Rectal smooth muscle tissue (tissue), 1 donor: ENCODE data around the gene CD200R1.

Experiments
- H3K27ac ChIP-seq: one replicate; pipeline ENCODE4 v1.7.0; 2013; ENCODE audit warnings: low read depth, low read length, inconsistent platforms
- H3K27me3 ChIP-seq: one replicate; pipeline ENCODE4 v1.7.0; 2013; ENCODE audit warnings: low read length; ENCODE audit not compliant: control insufficient read depth, insufficient read depth
- H3K36me3 ChIP-seq: one replicate; pipeline ENCODE4 v1.7.0; 2013; ENCODE audit warnings: low read length; ENCODE audit not compliant: control insufficient read depth, insufficient read depth
- H3K4me1 ChIP-seq: one replicate; pipeline ENCODE4 v1.7.0; 2013; ENCODE audit warnings: low read length; ENCODE audit not compliant: control insufficient read depth, insufficient read depth
- H3K4me3 ChIP-seq: one replicate; pipeline ENCODE4 v1.7.0; 2013; ENCODE audit warnings: low read length
- H3K9ac ChIP-seq: one replicate; pipeline ENCODE4 v1.7.0; 2013; ENCODE audit warnings: low read length

CD200R1 gene

DNA sequence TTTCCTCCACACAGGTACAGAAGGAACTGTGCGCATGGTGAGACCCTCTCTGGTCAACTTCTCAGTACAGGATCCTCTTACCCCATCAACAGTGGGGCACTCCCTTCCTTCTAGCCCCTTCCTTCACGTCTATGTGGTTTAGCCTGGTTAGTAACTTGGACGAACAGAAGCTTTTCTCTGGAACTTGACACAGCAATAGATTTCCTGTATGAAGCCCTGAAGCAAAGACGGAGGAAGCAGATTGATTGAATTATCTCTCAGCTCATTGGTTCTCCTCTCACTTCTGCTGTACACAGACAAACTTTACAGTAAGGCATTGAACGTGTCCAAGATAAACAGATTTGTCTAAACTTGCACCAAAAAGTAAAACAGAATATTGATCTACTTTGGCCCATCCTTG is at the start of gene CD200R1:
Gene CD200R1 (minus strand): TSS at position 210 of the 400 bp plus-strand sequence. CDS start 246 bp downstream, outside the sequence.
- Histone ChIP-seq H3K27me3 (no peaks in the 10 kb centered on the region), H3K9ac (no peak within 1 kb of the TSS), H3K4me3 (peak within 1 kb of the TSS; percentile 41), H3K27ac (no peak within 1 kb of the TSS), H3K36me3 (no peaks in the 10 kb centered on the region), H3K4me1 (no peaks in the 10 kb centered on the region)

DNA sequence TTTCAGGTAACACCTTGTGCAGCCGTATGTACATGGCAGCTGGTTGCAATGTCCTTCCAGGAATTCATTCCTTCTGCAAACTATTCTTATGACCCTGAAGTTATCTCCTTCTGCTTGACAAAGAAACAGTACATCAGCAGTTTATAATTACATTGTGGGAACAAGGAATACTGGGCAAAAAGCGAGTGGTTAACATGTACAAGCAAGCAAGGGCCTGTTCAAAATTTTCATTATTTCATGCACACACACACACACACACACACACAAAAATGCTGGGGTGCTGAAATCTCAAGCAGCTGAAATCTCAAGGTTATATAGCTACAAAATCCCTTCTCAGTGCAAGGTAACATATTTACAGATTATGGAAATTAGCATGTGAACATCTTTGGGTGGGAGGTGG is 46.6 kb upstream of the CD200R1 start:
- Histone ChIP-seq H3K27ac (no peak overlapping the region), H3K27me3 (no peaks in the 10 kb centered on the region), H3K4me1 (peaks cover 8% of the 10 kb centered on the region), H3K36me3 (no peaks in the 10 kb centered on the region), H3K4me3 (no peak overlapping the region), H3K9ac (no peak overlapping the region)

GRCh38 chr3:113019182-113020137 is 44.6 kb upstream of the CD200R1 start:
- Histone ChIP-seq H3K4me1 (peaks cover 8% of the 10 kb centered on the region), H3K9ac (peak overlapping the region; percentile 53), H3K36me3 (peaks cover 4% of the 10 kb centered on the region), H3K27ac (peak overlapping the region; percentile 80), H3K4me3 (peak overlapping the region; percentile 85), H3K27me3 (no peaks in the 10 kb centered on the region)

- Histone ChIP-seq H3K27me3 (no peaks in the 10 kb centered on the region), H3K27ac (peak overlapping the region; percentile 80), H3K4me3 (peak overlapping the region; percentile 85), H3K9ac (peak overlapping the region; percentile 53), H3K36me3 (peaks cover 4% of the 10 kb centered on the region), H3K4me1 (peaks cover 8% of the 10 kb centered on the region)
These were observed 43.8 kb upstream of the CD200R1 start for GRCh38 chr3:113018536-113019181.

GRCh38 chr3:113013593-113013992 is 38.7 kb upstream of the CD200R1 start:
- no peak overlapping the region for H3K27ac ChIP-seq
- H3K36me3 ChIP-seq, result peaks cover 14% of the 10 kb centered on the region
- no peaks in the 10 kb centered on the region for H3K27me3 ChIP-seq
- H3K4me1 ChIP-seq, result no peaks in the 10 kb centered on the region
- no peak overlapping the region for H3K9ac ChIP-seq
- no peak overlapping the region for H3K4me3 ChIP-seq

DNA sequence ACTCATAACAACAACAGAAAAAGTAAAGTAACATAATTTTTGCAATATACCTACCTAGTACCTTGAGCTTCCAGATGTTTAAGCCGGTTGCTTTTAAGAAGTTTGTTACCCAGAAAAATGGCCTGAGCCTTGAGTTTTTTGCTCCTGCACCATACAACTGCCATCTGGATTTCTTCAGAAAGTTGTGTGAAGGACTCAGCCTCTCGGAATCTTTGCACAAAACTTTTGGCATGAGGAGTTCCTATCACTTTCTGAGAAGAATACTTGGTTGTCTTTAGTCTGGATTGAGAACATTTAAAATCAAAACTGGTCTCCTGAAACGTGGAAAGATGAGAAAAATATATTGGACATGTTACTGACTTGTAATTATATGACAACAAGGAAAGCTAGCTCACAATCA is 33.2 kb upstream of the CD200R1 start:
- no peaks in the 10 kb centered on the region for H3K27me3 ChIP-seq
- peaks cover 20% of the 10 kb centered on the region for H3K36me3 ChIP-seq
- H3K4me1 ChIP-seq, result no peaks in the 10 kb centered on the region
- H3K4me3 ChIP-seq, result no peak overlapping the region
- no peak overlapping the region for H3K27ac ChIP-seq
- H3K9ac ChIP-seq, result no peak overlapping the region

DNA sequence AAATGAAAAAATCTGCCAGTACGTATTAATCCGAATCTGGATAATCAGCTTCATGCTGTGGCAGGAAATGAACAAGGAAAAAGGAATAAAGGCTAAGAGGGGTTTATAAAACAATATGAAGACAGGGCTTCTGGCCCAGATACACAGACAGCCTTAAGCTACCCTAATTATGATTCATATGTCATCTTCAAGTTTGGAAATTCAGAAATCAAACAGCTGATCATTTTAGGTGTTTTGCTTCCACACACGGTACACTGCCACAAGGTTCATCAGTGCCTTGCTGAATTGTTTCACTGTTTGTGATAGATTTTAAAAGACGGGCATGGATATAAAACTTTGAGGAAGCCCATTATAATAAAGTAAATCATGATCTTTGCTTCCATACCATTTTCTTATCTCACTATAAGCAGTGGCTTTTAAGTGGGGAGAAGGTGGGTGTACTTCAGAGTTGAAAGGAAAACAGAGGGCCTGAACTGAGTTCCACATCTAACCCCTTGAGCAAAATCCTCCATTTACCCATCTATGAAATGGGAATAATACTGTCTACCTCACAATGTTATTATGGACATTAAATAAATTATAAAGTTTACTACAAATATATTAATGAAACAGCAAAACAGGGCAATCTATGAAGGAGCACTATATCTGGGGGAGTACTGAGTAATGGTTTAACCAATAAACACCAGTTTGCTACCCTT is 31.6 kb upstream of the CD200R1 start:
- Histone ChIP-seq H3K36me3 (peaks cover 17% of the 10 kb centered on the region), H3K4me3 (no peak overlapping the region)

DNA sequence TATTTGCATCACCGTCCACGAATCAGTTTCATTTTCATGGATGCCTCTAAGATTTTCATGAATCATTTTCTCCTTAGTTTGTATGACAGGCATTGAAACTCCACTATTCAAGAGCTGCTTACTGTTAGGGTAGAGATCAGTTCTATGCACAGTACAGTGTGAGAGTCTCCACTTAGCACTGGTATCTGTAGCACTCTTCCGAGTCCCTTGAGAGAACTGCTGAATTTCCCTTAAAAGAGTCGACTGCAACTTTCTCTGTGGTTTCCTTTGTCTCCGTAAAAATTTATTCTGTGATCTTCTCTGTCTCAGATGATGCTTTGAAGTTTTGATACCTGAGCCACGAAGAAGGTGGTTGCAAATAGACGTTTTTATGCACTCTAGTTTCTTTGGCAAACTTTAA is 30.7 kb upstream of the CD200R1 start:
- Histone ChIP-seq H3K9ac (no peak overlapping the region), H3K4me1 (peaks cover 3% of the 10 kb centered on the region), H3K27ac (no peak overlapping the region), H3K4me3 (no peak overlapping the region), H3K36me3 (peaks cover 17% of the 10 kb centered on the region), H3K27me3 (no peaks in the 10 kb centered on the region)

More for the DNA sequence above, 31.6 kb upstream of the CD200R1 start:
- Histone ChIP-seq H3K9ac (no peak overlapping the region), H3K27me3 (no peaks in the 10 kb centered on the region), H3K27ac (no peak overlapping the region), H3K4me1 (peaks cover 3% of the 10 kb centered on the region)

DNA sequence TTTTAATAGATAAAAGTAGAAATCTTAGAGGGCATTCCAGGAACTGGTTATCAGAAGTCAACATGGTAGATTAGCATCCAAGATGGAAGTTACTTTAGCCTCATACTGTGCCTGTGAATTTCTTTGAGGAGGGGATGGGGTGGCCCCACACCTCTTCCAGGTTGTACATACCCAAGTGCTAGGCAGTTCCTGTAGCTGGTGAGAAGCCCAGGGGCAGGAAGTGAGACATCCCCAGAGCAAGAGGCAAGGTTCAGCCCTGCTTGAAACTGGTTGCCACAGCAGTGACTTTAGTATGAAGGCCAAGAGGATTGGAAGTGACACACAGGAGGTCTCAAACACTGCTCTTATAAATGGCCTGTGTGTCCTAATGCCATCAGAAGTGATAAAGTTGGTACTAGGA is 27.8 kb upstream of the CD200R1 start:
- Histone ChIP-seq H3K4me3 (no peak overlapping the region), H3K9ac (no peak overlapping the region), H3K36me3 (peaks cover 13% of the 10 kb centered on the region), H3K27ac (no peak overlapping the region), H3K27me3 (no peaks in the 10 kb centered on the region), H3K4me1 (peaks cover 3% of the 10 kb centered on the region)

- Histone ChIP-seq H3K9ac (no peak overlapping the region), H3K27ac (no peak overlapping the region), H3K4me3 (no peak overlapping the region), H3K27me3 (no peaks in the 10 kb centered on the region), H3K36me3 (peaks cover 9% of the 10 kb centered on the region), H3K4me1 (peaks cover 3% of the 10 kb centered on the region)
These were observed 27.1 kb upstream of the CD200R1 start for GRCh38 chr3:113002037-113002436.

DNA sequence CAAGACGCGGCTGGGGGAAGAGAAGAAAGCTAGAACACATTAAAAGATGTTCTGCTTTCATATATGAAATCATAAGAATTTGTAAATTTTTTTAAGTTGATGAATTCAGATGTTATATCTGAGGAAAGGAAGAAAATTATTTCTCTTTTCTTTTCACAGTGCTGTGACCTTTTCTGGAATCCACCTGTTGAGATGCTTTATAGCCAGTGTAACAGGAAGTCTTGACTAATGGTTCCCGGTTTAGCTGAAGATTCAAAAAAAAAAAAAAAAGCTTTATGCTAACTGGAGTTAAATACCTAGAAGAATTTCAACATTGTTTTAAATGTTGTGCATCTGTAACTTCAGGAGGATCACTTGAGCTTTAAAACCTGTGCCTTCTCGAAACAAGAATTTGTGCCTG is 25.8 kb upstream of the CD200R1 start:
- Histone ChIP-seq H3K27ac (no peak overlapping the region), H3K4me1 (peaks cover 3% of the 10 kb centered on the region), H3K36me3 (peaks cover 9% of the 10 kb centered on the region), H3K4me3 (no peak overlapping the region), H3K9ac (no peak overlapping the region), H3K27me3 (no peaks in the 10 kb centered on the region)

DNA sequence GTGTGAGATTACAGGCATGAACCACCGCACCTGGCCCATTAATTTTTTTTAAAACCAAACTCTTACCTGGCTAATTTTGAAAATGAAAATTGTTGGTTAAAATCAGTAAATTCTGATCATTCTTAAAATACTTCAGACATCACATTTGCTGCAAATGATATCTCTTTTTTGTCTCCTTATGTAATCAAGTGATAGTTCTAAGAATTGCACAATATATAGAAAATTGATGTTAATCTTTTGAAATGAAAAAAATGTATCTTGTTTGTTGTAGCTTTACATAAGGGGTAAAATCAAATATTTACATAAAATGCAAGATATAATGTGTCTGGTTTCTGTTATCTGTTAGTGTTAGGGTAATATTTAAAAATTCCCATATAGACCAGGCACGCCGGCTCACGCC is 20.9 kb upstream of the CD200R1 start:
- no peak overlapping the region for H3K4me3 ChIP-seq
- H3K36me3 ChIP-seq, result peaks cover 3% of the 10 kb centered on the region
- peaks cover 5% of the 10 kb centered on the region for H3K4me1 ChIP-seq
- no peaks in the 10 kb centered on the region for H3K27me3 ChIP-seq
- no peak overlapping the region for H3K27ac ChIP-seq
- H3K9ac ChIP-seq, result no peak overlapping the region
